ENCODE results near the gene FYB1. TPM values are rescaled to one million over a fixed set of nuclear protein-coding genes. Genes with fewer than 3 reads are reported as not detected.

FYB1 gene
- total RNA-seq, 1 donor from 2014 or later: 0.31 TPM

- peaks cover 2% of the 10 kb centered on the region for H3K27me3 Mint-ChIP-seq (ENCODE audit: unreplicated experiment)
- no peaks in the 10 kb centered on the region for H3K9me3 Mint-ChIP-seq (ENCODE audit: unreplicated experiment)
- no peak for TF ChIP-seq CTCF (IDR thresholded peaks at IDR 0.05; ENCODE audit: unreplicated experiment)
- H3K36me3 Mint-ChIP-seq (ENCODE audit: low read depth, unreplicated experiment): no peaks in the 10 kb centered on the region
- H3K4me1 Mint-ChIP-seq (ENCODE audit: unreplicated experiment): peaks cover 20% of the 10 kb centered on the region
- peak overlapping the region; percentile 45 for H3K27ac Mint-ChIP-seq (ENCODE audit: unreplicated experiment)
- no peak for DNase-seq (ENCODE audit: low spot score)
- no peak overlapping the region for H3K4me3 Mint-ChIP-seq (ENCODE audit: unreplicated experiment)
Observed at GRCh38 chr5:39193553-39194465, 25.6 kb downstream of the FYB1 start.

GRCh38 chr5:39192450-39193160 is 26.8 kb downstream of the FYB1 start:
- Mint-ChIP-seq H3K4me3 (ENCODE audit: unreplicated experiment) (no peak overlapping the region), H3K36me3 (ENCODE audit: low read depth, unreplicated experiment) (no peaks in the 10 kb centered on the region), H3K27ac (ENCODE audit: unreplicated experiment) (no peak overlapping the region), H3K4me1 (ENCODE audit: unreplicated experiment) (peaks cover 20% of the 10 kb centered on the region), H3K27me3 (ENCODE audit: unreplicated experiment) (peaks cover 2% of the 10 kb centered on the region), H3K9me3 (ENCODE audit: unreplicated experiment) (no peaks in the 10 kb centered on the region)
- no peak for DNase-seq (ENCODE audit: low spot score)
- no peak for TF ChIP-seq CTCF (IDR thresholded peaks at IDR 0.05; ENCODE audit: unreplicated experiment)

GRCh38 chr5:39191216-39191615 is 28.1 kb downstream of the FYB1 start:
- Mint-ChIP-seq H3K27ac (ENCODE audit: unreplicated experiment) (no peak overlapping the region), H3K9me3 (ENCODE audit: unreplicated experiment) (no peaks in the 10 kb centered on the region), H3K27me3 (ENCODE audit: unreplicated experiment) (peaks cover 2% of the 10 kb centered on the region), H3K4me3 (ENCODE audit: unreplicated experiment) (no peak overlapping the region), H3K36me3 (ENCODE audit: low read depth, unreplicated experiment) (no peaks in the 10 kb centered on the region), H3K4me1 (ENCODE audit: unreplicated experiment) (peaks cover 20% of the 10 kb centered on the region)
- DNase-seq (ENCODE audit: low spot score): no peak
- no peak for TF ChIP-seq CTCF (IDR thresholded peaks at IDR 0.05; ENCODE audit: unreplicated experiment)

GRCh38 chr5:39190311-39191102 is 28.9 kb downstream of the FYB1 start:
- Mint-ChIP-seq H3K4me1 (ENCODE audit: unreplicated experiment) (peaks cover 20% of the 10 kb centered on the region), H3K27ac (ENCODE audit: unreplicated experiment) (no peak overlapping the region), H3K36me3 (ENCODE audit: low read depth, unreplicated experiment) (no peaks in the 10 kb centered on the region), H3K9me3 (ENCODE audit: unreplicated experiment) (no peaks in the 10 kb centered on the region), H3K4me3 (ENCODE audit: unreplicated experiment) (no peak overlapping the region), H3K27me3 (ENCODE audit: unreplicated experiment) (peaks cover 2% of the 10 kb centered on the region)
- TF ChIP-seq CTCF (IDR thresholded peaks at IDR 0.05; ENCODE audit: unreplicated experiment): no peak
- no peak for DNase-seq (ENCODE audit: low spot score)
